Activated CD4-positive, alpha-beta T cell treated with anti-CD3 and anti-CD28 coated beads for 36 hours (primary cell): ENCODE data around the gene PPP1R14B. TPM values are rescaled to one million over a fixed set of nuclear protein-coding genes. Genes with fewer than 3 reads are reported as not detected.

Source experiments
- ATAC-seq: fragments of 200-7000 bp; cut with Tn5 transposase; one replicate; pipeline ENCODE4 v1.10.0; 2021; ENCODE audit warnings: mild to moderate bottlenecking, moderate library complexity
- CTCF ChIA-PET: fragments of 350-600 bp; sonication (Branson Sonifier 250); formaldehyde crosslinking; loops from one replicate; lab custom pipeline; 2021; ENCODE audit warnings: antibody characterized with exemption; lab: Charles Lee
- POLR2A ChIA-PET: fragments of 350-600 bp; sonication (Branson Sonifier 250); formaldehyde crosslinking; loops from one replicate; lab custom pipeline; 2021; ENCODE audit warnings: antibody characterized with exemption, inconsistent platforms; lab: Charles Lee
- DNase-seq: peaks from one replicate; pipeline ENCODE4 v3.0.0-alpha.2; 2020
- H3K27ac Mint-ChIP-seq: one replicate; pipeline ENCODE4 v1.8.0; 2021; ENCODE audit warnings: mixed read lengths
- H3K27me3 Mint-ChIP-seq: one replicate; pipeline ENCODE4 v1.8.0; 2021; ENCODE audit warnings: mixed read lengths
- H3K36me3 Mint-ChIP-seq: one replicate; pipeline ENCODE4 v1.8.0; 2021; ENCODE audit warnings: low read depth, mixed read lengths
- H3K4me1 Mint-ChIP-seq: one replicate; pipeline ENCODE4 v1.8.0; 2021; ENCODE audit warnings: mixed read lengths
- H3K4me3 Mint-ChIP-seq: one replicate; pipeline ENCODE4 v1.8.0; 2021; ENCODE audit warnings: mild to moderate bottlenecking, moderate library complexity, mixed read lengths
- H3K9me3 Mint-ChIP-seq: one replicate; pipeline ENCODE4 v1.8.0; 2021; ENCODE audit warnings: low read depth, mixed read lengths
- intact Hi-C, 2 experiments: fragments of 100-400 bp; cut with DNase I in 1 of 2; cut with micrococcal nuclease in 1 of 2; formaldehyde crosslinking; loops; one replicate each; pipeline versions ENCODE4 v1.14.2 to v1.15.1; 2022 to 2024; cut with DNase I, micrococcal nuclease
- total RNA-seq, 2 experiments: library from RNA; stranded (reverse); gene quantifications; one replicate each; pipeline ENCODE4 v1.2.3, GENCODE V29; 2021

Gene PPP1R14B
- total RNA-seq, 2 experiments from 2014 or later, result 261 to 267 TPM

GRCh38 chr11:64278576-64279190 lies 31.9 kb upstream of the PPP1R14B start:
- Mint-ChIP-seq H3K27ac (no peak overlapping the region), H3K27me3 (no peaks in the 10 kb centered on the region), H3K4me3 (no peak overlapping the region), H3K36me3 (peaks cover 6% of the 10 kb centered on the region), H3K9me3 (no peaks in the 10 kb centered on the region), H3K4me1 (peaks cover 10% of the 10 kb centered on the region)
- intact Hi-C loops, result no loop called here
- ATAC-seq (no peak), DNase-seq (no peak)
- ChIA-PET CTCF (interaction anchor here (0.5 to 1.3 kb wide), 2 partner anchors 14 to 310 kb away, joined by 3 read pairs; no protein-coding TSS in a partner anchor), POLR2A (no interaction called here)

- Mint-ChIP-seq H3K9me3 (no peaks in the 10 kb centered on the region), H3K4me1 (peaks cover 5% of the 10 kb centered on the region), H3K27ac (no peak overlapping the region), H3K36me3 (peaks cover 2% of the 10 kb centered on the region), H3K27me3 (no peaks in the 10 kb centered on the region), H3K4me3 (no peak overlapping the region)
- intact Hi-C loops, result no loop called here
- CTCF ChIA-PET, result interaction anchor here (0.8 kb wide), 1 partner anchor 28 kb away, joined by 3 read pairs; no protein-coding TSS in a partner anchor
- DNase-seq, result no peak
- no peak for ATAC-seq
- POLR2A ChIA-PET, result interaction anchor here (0.6 kb wide), 1 partner anchor 484 kb away, joined by 3 read pairs; no protein-coding TSS in a partner anchor
Observed at GRCh38 chr11:64276653-64277431, 30.1 kb upstream of the PPP1R14B start.

- Mint-ChIP-seq H3K27me3 (no peaks in the 10 kb centered on the region), H3K36me3 (no peaks in the 10 kb centered on the region), H3K9me3 (no peaks in the 10 kb centered on the region), H3K4me1 (peaks cover 6% of the 10 kb centered on the region), H3K4me3 (no peak overlapping the region), H3K27ac (no peak overlapping the region)
- DNase-seq (no peak), ATAC-seq (no peak)
- intact Hi-C loops, result no loop called here
- CTCF ChIA-PET, result interaction anchor here (0.6 to 0.8 kb wide), 2 partner anchors 29 to 110 kb away, joined by 3 read pairs; partner anchors contain the start of gene MACROD1
- POLR2A ChIA-PET, result interaction anchor here (0.6 kb wide), 1 partner anchor 26 kb away, joined by 4 read pairs; no protein-coding TSS in a partner anchor
Observed at GRCh38 chr11:64275841-64276240, 29.1 kb upstream of the PPP1R14B start.

GRCh38 chr11:64275031-64275800 lies 28.5 kb upstream of the PPP1R14B start:
- ATAC-seq, result no peak
- Mint-ChIP-seq H3K27ac (no peak overlapping the region), H3K4me1 (peaks cover 6% of the 10 kb centered on the region), H3K27me3 (no peaks in the 10 kb centered on the region), H3K4me3 (no peak overlapping the region), H3K9me3 (no peaks in the 10 kb centered on the region), H3K36me3 (peaks cover 1% of the 10 kb centered on the region)
- POLR2A ChIA-PET, result interaction anchor here (0.6 kb wide), 1 partner anchor 26 kb away, joined by 4 read pairs; no protein-coding TSS in a partner anchor
- DNase-seq, result no peak
- CTCF ChIA-PET, result interaction anchor here (0.6 kb wide), 2 partner anchors 109 to 721 kb away, joined by 3 read pairs; partner anchors contain the start of gene MACROD1
- intact Hi-C loops, result no loop called here

- ChIA-PET POLR2A (interaction anchor here (0.7 to 2.7 kb wide), 7 partner anchors 15 to 48 kb away, joined by 3 to 18 read pairs (median 3); partner anchors contain the start of genes BAD, FKBP2, PRDX5 and TRMT112), CTCF (interaction anchor here (0.6 to 6.6 kb wide), 8 partner anchors 15 to 65 kb away, joined by 3 to 55 read pairs (median 6); partner anchors contain the start of genes BAD and ESRRA)
- Mint-ChIP-seq H3K27me3 (no peaks in the 10 kb centered on the region), H3K36me3 (peaks cover 10% of the 10 kb centered on the region), H3K27ac (peak overlapping the region; percentile 95), H3K4me3 (peak overlapping the region; percentile 98), H3K4me1 (peaks cover 19% of the 10 kb centered on the region), H3K9me3 (no peaks in the 10 kb centered on the region)
- peak; percentile 98 for DNase-seq
- intact Hi-C loops, result loop anchor here (1.0 kb wide), 13 partner anchors 16 to 295 kb away; partner anchors contain the start of genes ESRRA (in 2 of the 2), GPR137 (in 2 of the 2), NUDT22 (in 2 of the 2) and PLCB3 (in 2 of the 2)
- ATAC-seq, result peak; percentile 82
Observed at GRCh38 chr11:64269540-64270220, 22.9 kb upstream of the PPP1R14B start.

GRCh38 chr11:64268893-64269539 lies 22.3 kb upstream of the PPP1R14B start:
- H3K27ac Mint-ChIP-seq, result peak overlapping the region; percentile 96
- POLR2A ChIA-PET, result interaction anchor here (0.6 to 1.5 kb wide), 5 partner anchors 15 to 63 kb away, joined by 3 to 6 read pairs (median 5); partner anchors contain the start of genes BAD, FERMT3, FKBP2 and PRDX5
- peak; percentile 9 for ATAC-seq
- DNase-seq, result peak; percentile 71
- H3K27me3 Mint-ChIP-seq, result no peaks in the 10 kb centered on the region
- H3K36me3 Mint-ChIP-seq, result peaks cover 10% of the 10 kb centered on the region
- peaks cover 19% of the 10 kb centered on the region for H3K4me1 Mint-ChIP-seq
- H3K4me3 Mint-ChIP-seq, result peak overlapping the region; percentile 98
- intact Hi-C loops, result loop anchor here (1.0 kb wide), 4 partner anchors 18 to 71 kb away; partner anchors contain the start of genes NUDT22 (in 2 of the 2), PLCB3 (in 2 of the 2), TRPT1 (in 2 of the 2) and CCDC88B (in 1 of the 2)
- no peaks in the 10 kb centered on the region for H3K9me3 Mint-ChIP-seq
- CTCF ChIA-PET, result interaction anchor here (0.7 to 6.6 kb wide), 8 partner anchors 15 to 49 kb away, joined by 3 to 55 read pairs (median 6); partner anchors contain the start of genes ESRRA, NUDT22, PRDX5 and TRPT1

GRCh38 chr11:64268025-64268892 lies 21.5 kb upstream of the PPP1R14B start:
- ChIA-PET POLR2A (interaction anchor here (0.6 to 1.1 kb wide), 2 partner anchors 49 to 62 kb away, joined by 5 to 6 read pairs; partner anchors contain the start of genes FERMT3, PRDX5 and TRMT112), CTCF (interaction anchor here (0.6 to 6.6 kb wide), 11 partner anchors 12 to 620 kb away, joined by 3 to 55 read pairs (median 3); partner anchors contain the start of genes ESRRA, NUDT22, PRDX5 and TRPT1)
- Mint-ChIP-seq H3K4me1 (peaks cover 19% of the 10 kb centered on the region), H3K27me3 (no peaks in the 10 kb centered on the region), H3K27ac (peak overlapping the region; percentile 96), H3K9me3 (no peaks in the 10 kb centered on the region), H3K36me3 (peaks cover 10% of the 10 kb centered on the region), H3K4me3 (peak overlapping the region; percentile 98)
- no peak for DNase-seq
- intact Hi-C loops, result no loop called here
- ATAC-seq, result no peak

- no peak overlapping the region for H3K4me3 Mint-ChIP-seq
- POLR2A ChIA-PET, result interaction anchor here (0.6 kb wide), 1 partner anchor 59 kb away, joined by 3 read pairs; no protein-coding TSS in a partner anchor
- H3K27ac Mint-ChIP-seq, result no peak overlapping the region
- no peaks in the 10 kb centered on the region for H3K9me3 Mint-ChIP-seq
- H3K36me3 Mint-ChIP-seq, result peaks cover 11% of the 10 kb centered on the region
- intact Hi-C loops, result no loop called here
- CTCF ChIA-PET, result interaction anchor here (0.6 to 6.6 kb wide), 6 partner anchors 11 to 1254 kb away, joined by 3 to 55 read pairs (median 3); partner anchors contain the start of gene ESRRA
- DNase-seq, result no peak
- H3K27me3 Mint-ChIP-seq, result no peaks in the 10 kb centered on the region
- no peak for ATAC-seq
- H3K4me1 Mint-ChIP-seq, result peaks cover 18% of the 10 kb centered on the region
Observed at GRCh38 chr11:64267207-64267945, 20.6 kb upstream of the PPP1R14B start.
